H1 (cell line): ENCODE results near the gene ASAP3. TPM values are rescaled to one million over a fixed set of nuclear protein-coding genes. Genes with fewer than 3 reads are reported as not detected.

Source experiments
- CBX5 ChIP-seq: fragments of 300-800, 300-1000 bp; sonication (generic); IDR thresholded peaks from 2 replicates; pipeline ENCODE4 v1.7.1; 2016; ENCODE audit warnings: antibody characterized with exemption, low read length, low read depth
- CHD1 ChIP-seq: IDR thresholded peaks from 2 replicates; pipeline ENCODE4 v1.6.1; 2012; ENCODE audit warnings: low read depth, low read length, improper control_type of control experiment
- EZH2 ChIP-seq: fragments of 200-600 bp; sonication (generic); IDR thresholded peaks from 2 replicates; pipeline ENCODE4 v1.7.1; 2012; ENCODE audit warnings: low read depth, mild to moderate bottlenecking, moderate library complexity, low read length, inconsistent platforms; ENCODE audit not compliant: severe bottlenecking
- FOSL1 ChIP-seq: IDR thresholded peaks from 2 replicates; pipeline ENCODE4 v1.6.1; 2011; ENCODE audit warnings: mild to moderate bottlenecking, low read depth, low read length, moderate library complexity; ENCODE audit not compliant: insufficient read depth
- YY1 ChIP-seq: IDR thresholded peaks from 2 replicates; pipeline ENCODE4 v1.6.1; 2011; ENCODE audit warnings: low read depth, mild to moderate bottlenecking, low read length
- ZNF274 ChIP-seq: IDR thresholded peaks from 2 replicates; pipeline ENCODE4 v1.7.0; 2012; ENCODE audit warnings: low read length, borderline replicate concordance; ENCODE audit errors: extremely low read depth
- polyA plus RNA-seq, 7 experiments: library from polyadenylated mRNA; depleted of rRNA in 3 of 7; stranded (reverse) in 5 of 7; unstranded in 2 of 7; fragments of >200 nt in 5 of 7; fragments of 200-250 nt in 2 of 7; gene quantifications; 1 replicate in 5 of 7; 2 replicates in 1 of 7; 4 replicates in 1 of 7; pipeline versions ENCODE4 v1.2.1 to v1.2.3, GENCODE V29; 2011 to 2013; ENCODE audit warnings: missing spikeins in 2 of 7, mixed read lengths in 2 of 7
- total RNA-seq: library from RNA; stranded (reverse); fragmentation: NEBNext Ultra II Directional; extraction: Animal tissue kit (Norgen Biotek cat#: 25700); gene quantifications from 2 replicates; pipeline ENCODE4 v1.2.1, GENCODE V29; 2021
- TF ChIP-seq, protein P1 (sequence below): IDR thresholded peaks from 2 replicates; pipeline ENCODE4 v1.6.1; 2011; ENCODE audit warnings: low read depth, mild to moderate bottlenecking, low read length; ENCODE audit not compliant: insufficient read depth

Gene ASAP3
- total and polyA plus RNA-seq, 2 of the 8 experiments (the other 6 are each of a cell fraction or from before 2014, with no cell fraction given): 53.1 to 58.0 TPM

GRCh38 chr1:23394181-23394580, 89.8 kb downstream of the ASAP3 start (continued):
- TF ChIP-seq, protein P1, sequence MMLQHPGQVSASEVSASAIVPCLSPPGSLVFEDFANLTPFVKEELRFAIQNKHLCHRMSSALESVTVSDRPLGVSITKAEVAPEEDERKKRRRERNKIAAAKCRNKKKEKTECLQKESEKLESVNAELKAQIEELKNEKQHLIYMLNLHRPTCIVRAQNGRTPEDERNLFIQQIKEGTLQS: no peak
- TF ChIP-seq CHD1: no peak
- no peak for TF ChIP-seq CBX5
- TF ChIP-seq EZH2: no peak
- TF ChIP-seq ZNF274: no peak
- no peak for TF ChIP-seq YY1
- no peak for TF ChIP-seq FOSL1
